OCI-LY7 (cell line): ENCODE measurements around the gene SCFD2. TPM values are rescaled to one million over a fixed set of nuclear protein-coding genes. Genes with fewer than 3 reads are reported as not detected.
"Not testable (repeated sequence)": the region's sequence is repeated elsewhere in the genome, so short reads cannot be mapped to it uniquely, and the experiment has no call there.

Source experiments
- BruUV-seq: library from RNA; stranded (reverse); fragments of 400-500 nt; replicated peaks from 2 replicates; lab custom pipeline; 2021; lab: Mats Ljungman, UMichigan
- CTCF ChIA-PET: fragments of 300-600 bp; sonication (Branson Sonifier 250); formaldehyde crosslinking; loops from one replicate; lab custom pipeline; 2022; ENCODE audit warnings: antibody characterized with exemption; ENCODE audit not compliant: unreplicated experiment; lab: Charles Lee
- POLR2A ChIA-PET: fragments of 300-600 bp; sonication (Branson Sonifier 250); formaldehyde crosslinking; loops from one replicate; lab custom pipeline; 2022; ENCODE audit warnings: antibody characterized with exemption; lab: Charles Lee
- DNase-seq: peaks from one replicate; pipeline ENCODE4 v3.0.0-alpha.2; 2015; ENCODE audit warnings: low spot score
- H2AFZ ChIP-seq: fragments of 200-600 bp; sonication (generic), shearing (Covaris generic); 2 replicates; pipeline ENCODE4 v1.6.1; 2014; ENCODE audit warnings: mild to moderate bottlenecking, antibody characterized with exemption, low read length, moderate library complexity
- H3K27ac ChIP-seq: fragments of 200-600 bp; sonication (generic); 2 replicates; pipeline ENCODE4 v1.5.1; 2014; ENCODE audit warnings: mixed run types, low read depth, mild to moderate bottlenecking, moderate library complexity, low read length, inconsistent platforms; ENCODE audit not compliant: poor library complexity, severe bottlenecking
- H3K36me3 ChIP-seq: fragments of 200-600 bp; sonication (generic); 2 replicates; pipeline ENCODE4 v1.6.1; 2014; ENCODE audit warnings: mild to moderate bottlenecking, antibody characterized with exemption, low read length, moderate library complexity, mixed read lengths; ENCODE audit not compliant: insufficient read depth
- H3K4me1 ChIP-seq: fragments of 200-600 bp; sonication (generic); 2 replicates; pipeline ENCODE4 v1.5.1; 2014; ENCODE audit warnings: mild to moderate bottlenecking, low read length; ENCODE audit not compliant: insufficient read depth, poor library complexity, severe bottlenecking
- H3K4me2 ChIP-seq: fragments of 200-600 bp; sonication (generic); 2 replicates; pipeline ENCODE4 v1.6.1; 2014; ENCODE audit warnings: mild to moderate bottlenecking, low read length
- H3K4me3 ChIP-seq: fragments of 200-600 bp; sonication (generic); 2 replicates; pipeline ENCODE4 v1.5.1; 2014; ENCODE audit warnings: mild to moderate bottlenecking, low read depth, low read length; ENCODE audit not compliant: poor library complexity, severe bottlenecking
- H3K79me2 ChIP-seq: fragments of 200-600 bp; sonication (generic); 2 replicates; pipeline ENCODE4 v1.6.1; 2016; ENCODE audit warnings: low read depth, mild to moderate bottlenecking, low read length, moderate library complexity, mixed read lengths; ENCODE audit not compliant: insufficient read depth
- H3K9me2 ChIP-seq: fragments of 200-600 bp; sonication (generic); 2 replicates; pipeline ENCODE4 v1.6.1; 2016; ENCODE audit warnings: mild to moderate bottlenecking, low read length, mixed read lengths; ENCODE audit not compliant: insufficient read depth
- H3K9me3 ChIP-seq: fragments of 200-600 bp; sonication (generic); 2 replicates; pipeline ENCODE4 v1.6.1; 2014; ENCODE audit warnings: mild to moderate bottlenecking, mixed run types, low read length, mixed read lengths
- H4K20me1 ChIP-seq: fragments of 200-600 bp; sonication (generic); 2 replicates; pipeline ENCODE4 v1.6.1; 2014; ENCODE audit warnings: mild to moderate bottlenecking, antibody characterized with exemption, low read length, moderate library complexity, mixed read lengths; ENCODE audit not compliant: insufficient read depth
- CTCF ChIP-seq: fragments of 200-600 bp; sonication (generic); conservative IDR thresholded peaks from 2 replicates; pipeline ENCODE4 v1.5.1; 2014; ENCODE audit warnings: mild to moderate bottlenecking, antibody characterized with exemption, low read length, moderate library complexity, mixed read lengths
- EZH2phosphoT487 ChIP-seq: fragments of 200-600 bp; sonication (generic); IDR thresholded peaks from 2 replicates; pipeline ENCODE4 v1.6.1; 2018; ENCODE audit warnings: low read depth, borderline replicate concordance, mild to moderate bottlenecking, mixed run types, antibody characterized with exemption, low read length, moderate library complexity, mixed read lengths
- intact Hi-C: fragments of 100-400 bp; cut with micrococcal nuclease; formaldehyde crosslinking; loops from one replicate; pipeline ENCODE4 v1.10.0; 2022; ENCODE audit not compliant: unreplicated experiment
- total RNA-seq, 2 experiments: library from RNA; depleted of rRNA in 1 of 2; stranded (reverse); fragments of >200 nt in 1 of 2; shearing (Covaris generic) in 1 of 2; gene quantifications; 2 replicates each; pipeline ENCODE4 v1.2.3, GENCODE V29; 2014 to 2022

SCFD2 gene
- total RNA-seq, 2 experiments from 2014 or later = 27.2 to 52.0 TPM

GRCh38 chr4:53186714-53187358, 179.0 kb downstream of the SCFD2 start:
- no peaks in the 10 kb centered on the region for H4K20me1 ChIP-seq
- TF ChIP-seq CTCF = no peak
- TF ChIP-seq EZH2phosphoT487 = no peak
- POLR2A ChIA-PET = interaction anchor here (0.6 to 1.3 kb wide), 3 partner anchors 9 to 406 kb away, joined by 3 to 4 read pairs (median 3); no protein-coding TSS in a partner anchor
- BruUV-seq = no TSS peak
- no peaks in the 10 kb centered on the region for H3K9me3 ChIP-seq
- H2AFZ ChIP-seq = no peak overlapping the region
- H3K9me2 ChIP-seq = no peaks in the 10 kb centered on the region
- no peak overlapping the region for H3K4me2 ChIP-seq
- H3K79me2 ChIP-seq = no peaks in the 10 kb centered on the region
- H3K4me1 ChIP-seq = no peaks in the 10 kb centered on the region
- CTCF ChIA-PET = no interaction called here
- DNase-seq = no peak
- H3K36me3 ChIP-seq = no peaks in the 10 kb centered on the region
- H3K27ac ChIP-seq = no peak overlapping the region
- H3K4me3 ChIP-seq = no peak overlapping the region
- intact Hi-C loops = no loop called here

- TF ChIP-seq EZH2phosphoT487 (no peak), CTCF (no peak)
- no peak overlapping the region for H2AFZ ChIP-seq
- no peaks in the 10 kb centered on the region for H3K79me2 ChIP-seq
- H3K9me2 ChIP-seq = no peaks in the 10 kb centered on the region
- H4K20me1 ChIP-seq = no peaks in the 10 kb centered on the region
- no peak overlapping the region for H3K4me3 ChIP-seq
- no peaks in the 10 kb centered on the region for H3K4me1 ChIP-seq
- no TSS peak for BruUV-seq
- ChIA-PET POLR2A (interaction anchor here (1.0 to 1.3 kb wide), 2 partner anchors 10 kb away, joined by 3 to 5 read pairs; no protein-coding TSS in a partner anchor), CTCF (no interaction called here)
- intact Hi-C loops = no loop called here
- no peaks in the 10 kb centered on the region for H3K36me3 ChIP-seq
- no peak for DNase-seq
- H3K4me2 ChIP-seq = no peak overlapping the region
- H3K9me3 ChIP-seq = no peaks in the 10 kb centered on the region
- H3K27ac ChIP-seq = no peak overlapping the region
Observed at GRCh38 chr4:53185869-53186585, 179.8 kb downstream of the SCFD2 start.

- TF ChIP-seq EZH2phosphoT487 (no peak), CTCF (no peak)
- H3K4me3 ChIP-seq = no peak overlapping the region
- H4K20me1 ChIP-seq = no peaks in the 10 kb centered on the region
- DNase-seq = no peak
- ChIA-PET CTCF (no interaction called here), POLR2A (no interaction called here)
- H3K27ac ChIP-seq = no peak overlapping the region
- no TSS peak for BruUV-seq
- H2AFZ ChIP-seq = no peak overlapping the region
- intact Hi-C loops = no loop called here
- H3K79me2 ChIP-seq = no peaks in the 10 kb centered on the region
- H3K36me3 ChIP-seq = no peaks in the 10 kb centered on the region
- no peak overlapping the region for H3K4me2 ChIP-seq
- H3K9me2 ChIP-seq = no peaks in the 10 kb centered on the region
- H3K9me3 ChIP-seq = no peaks in the 10 kb centered on the region
- H3K4me1 ChIP-seq = no peaks in the 10 kb centered on the region
Observed at GRCh38 chr4:53183754-53184153, 182.1 kb downstream of the SCFD2 start.

GRCh38 chr4:53177751-53178150, 188.1 kb downstream of the SCFD2 start:
- H3K9me3 ChIP-seq, H4K20me1 ChIP-seq, DNase-seq, POLR2A ChIA-PET, H3K36me3 ChIP-seq, H3K9me2 ChIP-seq, H2AFZ ChIP-seq, H3K79me2 ChIP-seq, intact Hi-C loops, H3K4me3 ChIP-seq, H3K4me2 ChIP-seq, CTCF ChIA-PET, BruUV-seq, H3K27ac ChIP-seq: not testable (repeated sequence)
- H3K4me1 ChIP-seq = peaks cover 11% of the 10 kb centered on the region
